Astrocyte (in vitro differentiated cells and primary cell): ENCODE measurements around the gene PTPRE.

Source experiments
- EZH2 ChIP-seq: IDR thresholded peaks from 2 replicates; pipeline ENCODE4 v1.6.1; 2012; ENCODE audit warnings: mild to moderate bottlenecking, low read length, inconsistent platforms; ENCODE audit not compliant: insufficient read depth
- TF ChIP-seq, protein P1 (sequence below): IDR thresholded peaks from 2 replicates; pipeline ENCODE4 v1.5.1; 2011; ENCODE audit warnings: low read depth, mild to moderate bottlenecking, inconsistent platforms, low read length, moderate library complexity; ENCODE audit not compliant: insufficient read depth

DNA sequence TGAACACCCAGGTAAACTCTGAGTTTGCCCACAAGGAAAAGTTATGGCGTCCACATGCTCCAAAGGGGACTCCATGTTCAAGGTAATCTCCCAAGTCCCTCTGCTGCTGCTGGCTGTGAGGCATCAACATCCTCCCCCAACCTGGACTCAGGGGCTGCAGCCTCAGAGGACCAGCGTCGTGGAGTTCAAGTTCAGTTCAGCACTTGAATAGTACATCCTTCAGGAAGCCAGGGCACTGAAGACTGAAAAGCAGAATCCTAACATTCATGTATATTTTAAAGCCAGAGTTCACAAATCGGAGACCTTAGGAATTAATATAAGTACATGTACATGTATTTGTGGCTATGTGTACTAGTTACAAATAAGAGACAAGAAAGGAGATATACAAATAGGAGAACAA, 90.4 kb downstream of the PTPRE start:
- TF ChIP-seq, protein P1, sequence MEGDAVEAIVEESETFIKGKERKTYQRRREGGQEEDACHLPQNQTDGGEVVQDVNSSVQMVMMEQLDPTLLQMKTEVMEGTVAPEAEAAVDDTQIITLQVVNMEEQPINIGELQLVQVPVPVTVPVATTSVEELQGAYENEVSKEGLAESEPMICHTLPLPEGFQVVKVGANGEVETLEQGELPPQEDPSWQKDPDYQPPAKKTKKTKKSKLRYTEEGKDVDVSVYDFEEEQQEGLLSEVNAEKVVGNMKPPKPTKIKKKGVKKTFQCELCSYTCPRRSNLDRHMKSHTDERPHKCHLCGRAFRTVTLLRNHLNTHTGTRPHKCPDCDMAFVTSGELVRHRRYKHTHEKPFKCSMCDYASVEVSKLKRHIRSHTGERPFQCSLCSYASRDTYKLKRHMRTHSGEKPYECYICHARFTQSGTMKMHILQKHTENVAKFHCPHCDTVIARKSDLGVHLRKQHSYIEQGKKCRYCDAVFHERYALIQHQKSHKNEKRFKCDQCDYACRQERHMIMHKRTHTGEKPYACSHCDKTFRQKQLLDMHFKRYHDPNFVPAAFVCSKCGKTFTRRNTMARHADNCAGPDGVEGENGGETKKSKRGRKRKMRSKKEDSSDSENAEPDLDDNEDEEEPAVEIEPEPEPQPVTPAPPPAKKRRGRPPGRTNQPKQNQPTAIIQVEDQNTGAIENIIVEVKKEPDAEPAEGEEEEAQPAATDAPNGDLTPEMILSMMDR: no peak
- no peak for TF ChIP-seq EZH2
